HCT116 (cell line): Measurements from ENCODE around the gene CDCP1.

Experiments
- CEBPB ChIP-seq: IDR thresholded peaks from 2 replicates; pipeline ENCODE4 v1.6.1; 2012; ENCODE audit warnings: low read depth
- CTCF ChIP-seq, 3 experiments: fragments of 200-600 bp in 1 of 3; sonication (generic) in 1 of 3; IDR thresholded peaks in 2 of 3; conservative IDR thresholded peaks in 1 of 3; 2 replicates each; pipeline ENCODE4 v1.5.1; 2012 to 2017; ENCODE audit warnings: low read depth in 2 of 3, low read length in 2 of 3, antibody characterized with exemption in 1 of 3, borderline replicate concordance in 1 of 3, control low read depth in 1 of 3, mild to moderate bottlenecking in 1 of 3, mixed read lengths in 1 of 3, mixed run types in 1 of 3, moderate library complexity in 1 of 3; ENCODE audit not compliant: insufficient read depth in 1 of 3
- EZH2 ChIP-seq: fragments of 200-600 bp; sonication (generic); IDR thresholded peaks from 2 replicates; pipeline ENCODE4 v1.6.1; 2017; ENCODE audit warnings: antibody characterized with exemption, mixed run types
- EZH2phosphoT487 ChIP-seq: fragments of 200-600 bp; IDR thresholded peaks from 2 replicates; pipeline ENCODE4 v1.6.1; 2018; ENCODE audit warnings: antibody characterized with exemption, borderline replicate concordance
- POLR2A ChIP-seq: IDR thresholded peaks from 2 replicates; pipeline ENCODE4 v1.7.0; 2011; ENCODE audit warnings: borderline replicate concordance; ENCODE audit not compliant: insufficient read depth, insufficient read length; ENCODE audit errors: extremely low read depth
- POLR2AphosphoS5 ChIP-seq: IDR thresholded peaks from 2 replicates; pipeline ENCODE4 v1.6.1; 2011; ENCODE audit warnings: mild to moderate bottlenecking, low read depth, low read length, moderate library complexity
- RAD21 ChIP-seq: IDR thresholded peaks from 2 replicates; pipeline ENCODE4 v1.6.1; 2012; ENCODE audit warnings: low read depth, mild to moderate bottlenecking
- REST ChIP-seq: IDR thresholded peaks from 2 replicates; pipeline ENCODE4 v1.6.1; 2012; ENCODE audit warnings: low read depth
- SP1 ChIP-seq: IDR thresholded peaks from 2 replicates; pipeline ENCODE4 v1.6.1; 2012; ENCODE audit warnings: low read depth
- SRF ChIP-seq: IDR thresholded peaks from 2 replicates; pipeline ENCODE4 v1.6.1; 2012; ENCODE audit warnings: low read depth
- ZBTB33 ChIP-seq: IDR thresholded peaks from 2 replicates; pipeline ENCODE4 v1.6.1; 2011; ENCODE audit warnings: mild to moderate bottlenecking, low read length, moderate library complexity; ENCODE audit not compliant: insufficient replicate concordance; ENCODE audit errors: extremely low read depth
- ZFX ChIP-seq: fragments of 450-650 bp; IDR thresholded peaks from 2 replicates; pipeline ENCODE4 v1.6.1; 2017
- ZNF274 ChIP-seq: fragments of 200-500 bp; sonication (Bioruptor generic); IDR thresholded peaks from 2 replicates; pipeline ENCODE4 v1.6.1; 2014; ENCODE audit warnings: mild to moderate bottlenecking, low read depth, low read length, inconsistent platforms
- TF ChIP-seq, protein P1 (sequence below): IDR thresholded peaks from 2 replicates; pipeline ENCODE4 v1.6.1; 2012

DNA sequence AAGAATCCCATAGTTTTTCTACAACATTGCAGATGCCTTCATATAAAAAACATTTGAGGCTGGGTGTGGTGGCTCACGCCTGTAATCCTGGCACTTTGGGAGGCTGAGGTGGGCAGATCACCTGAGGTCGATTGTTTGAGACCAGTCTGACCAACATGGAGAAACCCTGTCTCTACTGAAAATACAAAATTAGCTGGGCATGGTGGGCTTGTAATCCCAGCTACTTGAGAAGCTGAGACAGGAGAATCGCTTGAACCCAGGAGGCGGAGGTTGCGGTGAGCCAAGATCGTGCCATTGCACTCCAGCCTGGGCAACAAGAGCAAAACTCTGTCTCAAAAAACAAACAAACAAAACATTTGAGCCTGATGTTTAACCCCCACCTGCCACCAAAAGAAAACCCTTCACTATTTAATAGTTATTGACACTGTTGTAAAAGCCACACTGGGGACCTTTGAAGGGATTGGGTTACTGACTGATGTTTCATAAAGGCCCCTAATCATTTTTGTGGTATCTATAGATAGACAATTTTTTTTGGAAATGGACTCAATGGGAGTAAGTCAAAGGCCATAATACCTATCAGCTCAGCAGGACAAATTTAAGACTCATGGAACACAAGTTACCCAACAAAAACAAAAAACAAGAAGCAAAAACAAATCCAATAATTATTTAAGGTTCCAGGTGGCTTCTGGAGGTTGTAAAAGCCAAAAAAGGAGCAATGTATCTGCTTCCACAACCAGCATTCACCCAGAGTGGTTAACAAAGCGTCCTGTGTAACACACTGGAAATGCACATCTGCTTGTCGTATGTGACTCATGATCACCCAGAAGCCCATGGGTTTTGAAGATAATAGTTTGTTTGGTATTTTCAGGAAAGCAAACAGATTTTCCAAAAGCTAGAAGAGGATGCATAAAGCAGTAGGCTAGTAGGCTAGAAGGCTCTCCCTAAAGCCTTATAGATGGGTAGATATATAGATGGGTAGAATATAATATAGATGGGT lies 41.2 kb downstream of the CDCP1 start:
- no peak for TF ChIP-seq CEBPB
- TF ChIP-seq POLR2A, result no peak
- no peak for TF ChIP-seq ZBTB33
- TF ChIP-seq CTCF (IDR thresholded peaks at IDR 0.05 in 2 of 3, conservative IDR thresholded peaks at IDR 0.05 in 1 of 3; ENCODE audit: borderline replicate concordance in 1 of 3, insufficient read depth in 1 of 3, low read depth in 2 of 3, low read length in 2 of 3), result no peak
- no peak for TF ChIP-seq RAD21
- TF ChIP-seq EZH2phosphoT487, result no peak
- no peak for TF ChIP-seq SRF
- TF ChIP-seq ZFX, result no peak
- TF ChIP-seq, protein P1, sequence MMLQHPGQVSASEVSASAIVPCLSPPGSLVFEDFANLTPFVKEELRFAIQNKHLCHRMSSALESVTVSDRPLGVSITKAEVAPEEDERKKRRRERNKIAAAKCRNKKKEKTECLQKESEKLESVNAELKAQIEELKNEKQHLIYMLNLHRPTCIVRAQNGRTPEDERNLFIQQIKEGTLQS, result no peak
- no peak for TF ChIP-seq REST
- no peak for TF ChIP-seq POLR2AphosphoS5
- TF ChIP-seq EZH2, result no peak
- no peak for TF ChIP-seq ZNF274
- no peak for TF ChIP-seq SP1
